ENCODE data around the gene MAD1L1. TPM values are rescaled to one million over a fixed set of nuclear protein-coding genes. Genes with fewer than 3 reads are reported as not detected.
A peak's percentile ranks its signal among the peaks of the same experiment; 100 is the strongest.

Gene MAD1L1
- total and polyA plus RNA-seq, 11 donors = 11.1 to 29.7 (median 20.9) TPM

GRCh38 chr7:2049782-2050510 is 182.8 kb downstream of the MAD1L1 start:
- Histone ChIP-seq H3K4me3 (no peak overlapping the region), H3K27me3 (no peaks in the 10 kb centered on the region), H3K27ac (no peak overlapping the region), H3K9me3 (no peaks in the 10 kb centered on the region), H3K36me3 (peaks cover 0 to 2% (median 0%) of the 10 kb centered on the region in 9 donors), H3K4me1 (peaks cover 0 to 30% (median 18%) of the 10 kb centered on the region in 12 donors)
- DNase-seq = peak in 2 of 5 donors; percentile 9 to 37
- no peak for ATAC-seq
- TF ChIP-seq, protein P1, sequence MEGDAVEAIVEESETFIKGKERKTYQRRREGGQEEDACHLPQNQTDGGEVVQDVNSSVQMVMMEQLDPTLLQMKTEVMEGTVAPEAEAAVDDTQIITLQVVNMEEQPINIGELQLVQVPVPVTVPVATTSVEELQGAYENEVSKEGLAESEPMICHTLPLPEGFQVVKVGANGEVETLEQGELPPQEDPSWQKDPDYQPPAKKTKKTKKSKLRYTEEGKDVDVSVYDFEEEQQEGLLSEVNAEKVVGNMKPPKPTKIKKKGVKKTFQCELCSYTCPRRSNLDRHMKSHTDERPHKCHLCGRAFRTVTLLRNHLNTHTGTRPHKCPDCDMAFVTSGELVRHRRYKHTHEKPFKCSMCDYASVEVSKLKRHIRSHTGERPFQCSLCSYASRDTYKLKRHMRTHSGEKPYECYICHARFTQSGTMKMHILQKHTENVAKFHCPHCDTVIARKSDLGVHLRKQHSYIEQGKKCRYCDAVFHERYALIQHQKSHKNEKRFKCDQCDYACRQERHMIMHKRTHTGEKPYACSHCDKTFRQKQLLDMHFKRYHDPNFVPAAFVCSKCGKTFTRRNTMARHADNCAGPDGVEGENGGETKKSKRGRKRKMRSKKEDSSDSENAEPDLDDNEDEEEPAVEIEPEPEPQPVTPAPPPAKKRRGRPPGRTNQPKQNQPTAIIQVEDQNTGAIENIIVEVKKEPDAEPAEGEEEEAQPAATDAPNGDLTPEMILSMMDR (IDR thresholded peaks at IDR 0.05) = no peak
- TF ChIP-seq POLR2A (IDR thresholded peaks at IDR 0.05) = no peak
- WGBS, 4 donors = 89 to 95% (median 92%) methylated on average over 33 to 37 of the region's 37 CpGs
- intact Hi-C loops (cut with DNase I) = no loop called here

- TF ChIP-seq POLR2A (IDR thresholded peaks at IDR 0.05) = no peak
- TF ChIP-seq, protein P1 (IDR thresholded peaks at IDR 0.05) = no peak
- 89 to 97% (median 94%) methylated on average over 12 to 15 of the region's 15 CpGs for WGBS, 4 donors
- intact Hi-C loops (cut with DNase I) = no loop called here
- DNase-seq (peak in 3 of 5 donors; percentile 13 to 44 (median 18)), ATAC-seq (no peak)
- Histone ChIP-seq H3K9me3 (no peaks in the 10 kb centered on the region), H3K4me3 (no peak overlapping the region), H3K27ac (no peak overlapping the region), H3K27me3 (no peaks in the 10 kb centered on the region), H3K4me1 (peaks cover 0 to 30% (median 18%) of the 10 kb centered on the region in 12 donors), H3K36me3 (no peaks in the 10 kb centered on the region)
Observed at GRCh38 chr7:2049111-2049781, 183.5 kb downstream of the MAD1L1 start.

- 91 to 93% (median 93%) methylated on average over 11 of the region's 11 CpGs for WGBS, 4 donors
- TF ChIP-seq POLR2A (IDR thresholded peaks at IDR 0.05) = no peak
- TF ChIP-seq, protein P1 (IDR thresholded peaks at IDR 0.05) = no peak
Observed at GRCh38 chr7:2048531-2048930, 184.2 kb downstream of the MAD1L1 start.

DNA sequence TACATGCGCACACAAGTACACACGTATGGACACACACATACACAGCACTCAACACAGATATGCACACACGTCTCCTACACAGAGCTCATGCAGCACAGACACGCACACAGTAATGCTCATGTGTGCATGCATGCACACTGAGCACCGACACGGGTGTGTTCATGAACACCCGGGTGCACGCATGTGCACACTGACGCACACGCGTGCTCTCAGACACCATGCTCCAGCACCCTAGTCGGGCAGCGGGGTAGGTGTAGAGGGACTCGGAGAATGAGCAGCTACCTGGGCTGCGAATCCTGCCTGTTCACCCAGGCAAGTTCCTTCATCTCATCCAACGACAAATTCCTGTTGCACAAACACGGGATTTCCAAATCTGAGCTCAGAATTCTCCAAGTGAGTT is 184.7 kb downstream of the MAD1L1 start:
- intact Hi-C loops (cut with DNase I) = no loop called here
- WGBS, 4 donors = 91 to 97% (median 96%) methylated on average over 12 to 17 of the region's 17 CpGs
- Histone ChIP-seq H3K4me1 (peaks cover 0 to 28% (median 18%) of the 10 kb centered on the region in 12 donors), H3K9me3 (no peaks in the 10 kb centered on the region), H3K4me3 (no peak overlapping the region), H3K36me3 (no peaks in the 10 kb centered on the region), H3K27me3 (no peaks in the 10 kb centered on the region), H3K27ac (no peak overlapping the region)
- no peak for ATAC-seq
- no peak for TF ChIP-seq POLR2A (IDR thresholded peaks at IDR 0.05)
- TF ChIP-seq, protein P1 (IDR thresholded peaks at IDR 0.05) = no peak
- DNase-seq = peak in 3 of 5 donors; percentile 6 to 37 (median 11)

More at GRCh38 chr7:2048531-2048930, 184.2 kb downstream of the MAD1L1 start:
- no peak overlapping the region for H3K27ac ChIP-seq
- H3K36me3 ChIP-seq = no peaks in the 10 kb centered on the region
- no peaks in the 10 kb centered on the region for H3K9me3 ChIP-seq
- ATAC-seq (no peak), DNase-seq (peak in 3 of 5 donors; percentile 14 to 37 (median 14))
- no peaks in the 10 kb centered on the region for H3K27me3 ChIP-seq
- intact Hi-C loops (cut with DNase I) = no loop called here
- no peak overlapping the region for H3K4me3 ChIP-seq
- H3K4me1 ChIP-seq = peaks cover 0 to 30% (median 18%) of the 10 kb centered on the region in 12 donors
